Measurements from ENCODE around the gene RXRG.

- TF ChIP-seq E2F1 (CRISPR knock-in tag; IDR thresholded peaks at IDR 0.05) (no peak), RFX5 (IDR thresholded peaks at IDR 0.05; ENCODE audit: low read depth, low read length) (no peak), CHD2 (IDR thresholded peaks at IDR 0.05; ENCODE audit: low read depth, low read length) (no peak), SMAD4 (CRISPR knock-in tag; conservative IDR thresholded peaks at IDR 0.05) (no peak), POLR2AphosphoS5 (IDR thresholded peaks at IDR 0.05; ENCODE audit: control insufficient read depth, insufficient read depth, low read depth, low read length) (no peak), ARHGAP35 (IDR thresholded peaks at IDR 0.05; ENCODE audit: partially characterized antibody) (no peak), ZNF274 (IDR thresholded peaks at IDR 0.05; ENCODE audit: borderline replicate concordance, low read depth, low read length) (no peak), SIN3B (IDR thresholded peaks at IDR 0.05; ENCODE audit: low read depth) (no peak)
These were observed 2.9 kb downstream of the RXRG start for GRCh38 chr1:165442053-165442452.
